ENCODE data around the gene MAP4K4.
A peak's percentile ranks its signal among the peaks of the same experiment; 100 is the strongest.

MAP4K4 gene

DNA sequence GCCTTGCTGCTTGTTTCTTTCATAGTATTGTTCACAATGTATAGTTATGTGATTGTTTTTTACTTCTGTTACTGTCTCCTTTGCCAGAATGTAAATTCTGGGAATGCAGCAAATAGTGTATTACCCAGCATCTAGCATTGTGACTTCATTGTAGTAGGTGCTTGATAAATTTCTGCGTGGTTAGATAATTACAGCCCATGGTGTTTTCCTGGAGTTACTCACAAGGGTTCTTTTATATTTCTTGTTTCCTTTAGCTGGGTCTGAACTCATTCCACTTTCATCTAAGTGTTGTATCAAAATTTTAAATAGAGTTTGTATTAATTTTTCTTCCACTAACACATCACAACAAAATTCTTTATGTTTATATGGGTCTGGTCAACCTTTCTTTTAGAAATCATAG is 132.6 kb downstream of the MAP4K4 start:
- peaks cover 30% of the 10 kb centered on the region for H3K4me1 ChIP-seq (ENCODE audit: insufficient read depth, low read length, poor library complexity, severe bottlenecking)
- H3F3A ChIP-seq (ENCODE audit: low read depth) = no peaks in the 10 kb centered on the region
- TF ChIP-seq, protein P1, sequence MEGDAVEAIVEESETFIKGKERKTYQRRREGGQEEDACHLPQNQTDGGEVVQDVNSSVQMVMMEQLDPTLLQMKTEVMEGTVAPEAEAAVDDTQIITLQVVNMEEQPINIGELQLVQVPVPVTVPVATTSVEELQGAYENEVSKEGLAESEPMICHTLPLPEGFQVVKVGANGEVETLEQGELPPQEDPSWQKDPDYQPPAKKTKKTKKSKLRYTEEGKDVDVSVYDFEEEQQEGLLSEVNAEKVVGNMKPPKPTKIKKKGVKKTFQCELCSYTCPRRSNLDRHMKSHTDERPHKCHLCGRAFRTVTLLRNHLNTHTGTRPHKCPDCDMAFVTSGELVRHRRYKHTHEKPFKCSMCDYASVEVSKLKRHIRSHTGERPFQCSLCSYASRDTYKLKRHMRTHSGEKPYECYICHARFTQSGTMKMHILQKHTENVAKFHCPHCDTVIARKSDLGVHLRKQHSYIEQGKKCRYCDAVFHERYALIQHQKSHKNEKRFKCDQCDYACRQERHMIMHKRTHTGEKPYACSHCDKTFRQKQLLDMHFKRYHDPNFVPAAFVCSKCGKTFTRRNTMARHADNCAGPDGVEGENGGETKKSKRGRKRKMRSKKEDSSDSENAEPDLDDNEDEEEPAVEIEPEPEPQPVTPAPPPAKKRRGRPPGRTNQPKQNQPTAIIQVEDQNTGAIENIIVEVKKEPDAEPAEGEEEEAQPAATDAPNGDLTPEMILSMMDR (conservative IDR thresholded peaks at IDR 0.05; ENCODE audit: low read length) = no peak
- no peak for TF ChIP-seq EZH2phosphoT487 (IDR thresholded peaks at IDR 0.05; ENCODE audit: borderline replicate concordance)
- peaks cover 10% of the 10 kb centered on the region; the same call in 1 of the 2 replicates for H3K79me2 ChIP-seq (ENCODE audit: insufficient read depth, low read length)
- peaks cover 17% of the 10 kb centered on the region for H4K20me1 ChIP-seq (ENCODE audit: insufficient read depth, low read length, poor library complexity, severe bottlenecking)
- H3K4me2 ChIP-seq (ENCODE audit: low read depth, low read length, poor library complexity, severe bottlenecking) = no peak overlapping the region
- no peaks in the 10 kb centered on the region for H3K27me3 ChIP-seq (ENCODE audit: insufficient read depth, low read length, poor library complexity, severe bottlenecking)
- no peak overlapping the region for H2AFZ ChIP-seq (ENCODE audit: low read length)
- no peak overlapping the region for H3K9ac ChIP-seq (ENCODE audit: low read depth, low read length, poor library complexity, severe bottlenecking)
- H3K36me3 ChIP-seq (ENCODE audit: insufficient read depth, low read length) = peaks cover 86% of the 10 kb centered on the region
- H3K9me2 ChIP-seq (replicated peaks; ENCODE audit: low read depth, low read length) = no peaks in the 10 kb centered on the region
- H3K4me3 ChIP-seq (ENCODE audit: low read length, poor library complexity, severe bottlenecking) = no peak overlapping the region
- no peaks in the 10 kb centered on the region for H3K9me3 ChIP-seq (ENCODE audit: insufficient read depth, low read depth, low read length)

DNA sequence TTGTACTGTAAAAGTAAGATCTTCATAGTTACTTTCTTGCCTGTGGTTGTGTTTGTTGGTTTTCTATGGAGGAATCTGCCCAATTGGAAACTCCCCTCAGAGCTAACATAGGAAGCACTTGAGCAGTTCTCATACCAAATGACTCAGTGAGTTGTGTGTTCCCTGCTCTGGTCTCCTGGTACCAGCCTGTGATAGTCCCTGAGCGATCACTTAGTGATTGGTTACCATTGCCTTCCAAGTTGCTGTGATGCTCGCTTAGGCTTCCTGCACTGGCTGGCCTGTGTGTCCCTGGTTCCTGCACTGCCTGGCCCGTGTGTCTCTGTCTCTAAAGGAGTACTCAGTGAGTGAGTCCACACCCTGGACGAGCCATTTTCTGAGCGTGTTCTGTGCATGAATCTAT is 133.0 kb downstream of the MAP4K4 start:
- Histone ChIP-seq H3K9me2 (replicated peaks; ENCODE audit: low read depth, low read length) (no peaks in the 10 kb centered on the region), H2AFZ (ENCODE audit: low read length) (no peak overlapping the region), H3K79me2 (ENCODE audit: insufficient read depth, low read length) (peaks cover 9% of the 10 kb centered on the region; the same call in 1 of the 2 replicates), H3K9ac (ENCODE audit: low read depth, low read length, poor library complexity, severe bottlenecking) (no peak overlapping the region), H3K27me3 (ENCODE audit: insufficient read depth, low read length, poor library complexity, severe bottlenecking) (no peaks in the 10 kb centered on the region), H4K20me1 (ENCODE audit: insufficient read depth, low read length, poor library complexity, severe bottlenecking) (peaks cover 17% of the 10 kb centered on the region), H3K9me3 (ENCODE audit: insufficient read depth, low read depth, low read length) (no peaks in the 10 kb centered on the region), H3K4me3 (ENCODE audit: low read length, poor library complexity, severe bottlenecking) (no peak overlapping the region), H3F3A (ENCODE audit: low read depth) (no peaks in the 10 kb centered on the region), H3K4me2 (ENCODE audit: low read depth, low read length, poor library complexity, severe bottlenecking) (no peak overlapping the region), H3K4me1 (ENCODE audit: insufficient read depth, low read length, poor library complexity, severe bottlenecking) (peaks cover 30% of the 10 kb centered on the region), H3K36me3 (ENCODE audit: insufficient read depth, low read length) (peaks cover 86% of the 10 kb centered on the region)
- TF ChIP-seq EZH2phosphoT487 (IDR thresholded peaks at IDR 0.05; ENCODE audit: borderline replicate concordance) = no peak
- TF ChIP-seq, protein P1 (conservative IDR thresholded peaks at IDR 0.05; ENCODE audit: low read length) = no peak

DNA sequence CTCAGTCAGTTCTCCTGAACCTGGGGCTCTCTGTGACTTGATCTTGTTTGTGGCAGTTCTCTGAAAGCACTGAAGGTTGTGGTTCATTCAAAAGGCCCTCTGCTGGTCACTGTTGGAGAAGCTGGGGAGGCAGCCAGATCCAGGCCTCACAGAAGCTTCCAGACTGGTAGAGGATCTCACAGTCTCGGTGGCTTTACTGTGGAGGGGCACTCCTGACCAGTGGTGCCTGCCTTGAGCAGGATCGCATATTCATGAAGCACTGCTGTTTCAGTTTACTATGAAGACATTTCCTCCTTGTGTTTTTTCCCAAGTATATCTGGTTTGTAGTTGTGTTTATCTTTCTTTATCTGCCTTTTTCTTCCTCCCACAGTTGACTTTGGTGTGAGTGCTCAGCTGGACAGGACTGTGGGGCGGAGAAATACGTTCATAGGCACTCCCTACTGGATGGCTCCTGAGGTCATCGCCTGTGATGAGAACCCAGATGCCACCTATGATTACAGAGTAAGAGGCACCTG is 133.9 kb downstream of the MAP4K4 start:
- no peak overlapping the region for H3K4me2 ChIP-seq (ENCODE audit: low read depth, low read length, poor library complexity, severe bottlenecking)
- peaks cover 89% of the 10 kb centered on the region; the same call in 1 of the 2 replicates for H3K36me3 ChIP-seq (ENCODE audit: insufficient read depth, low read length)
- H3K79me2 ChIP-seq (ENCODE audit: insufficient read depth, low read length) = peaks cover 9% of the 10 kb centered on the region; the same call in 1 of the 2 replicates
- TF ChIP-seq EZH2phosphoT487 (IDR thresholded peaks at IDR 0.05; ENCODE audit: borderline replicate concordance) = no peak
- TF ChIP-seq, protein P1 (conservative IDR thresholded peaks at IDR 0.05; ENCODE audit: low read length) = peak; percentile 76
- H3K9ac ChIP-seq (ENCODE audit: low read depth, low read length, poor library complexity, severe bottlenecking) = no peak overlapping the region
- H3K27me3 ChIP-seq (ENCODE audit: insufficient read depth, low read length, poor library complexity, severe bottlenecking) = no peaks in the 10 kb centered on the region
- H3K9me3 ChIP-seq (ENCODE audit: insufficient read depth, low read depth, low read length) = no peaks in the 10 kb centered on the region
- no peak overlapping the region for H2AFZ ChIP-seq (ENCODE audit: low read length)
- no peaks in the 10 kb centered on the region for H3K9me2 ChIP-seq (replicated peaks; ENCODE audit: low read depth, low read length)
- no peaks in the 10 kb centered on the region for H3F3A ChIP-seq (ENCODE audit: low read depth)
- no peak overlapping the region for H3K4me3 ChIP-seq (ENCODE audit: low read length, poor library complexity, severe bottlenecking)
- peaks cover 17% of the 10 kb centered on the region for H4K20me1 ChIP-seq (ENCODE audit: insufficient read depth, low read length, poor library complexity, severe bottlenecking)
- peaks cover 27% of the 10 kb centered on the region for H3K4me1 ChIP-seq (ENCODE audit: insufficient read depth, low read length, poor library complexity, severe bottlenecking)
